Stimulated activated CD8-positive, alpha-beta memory T cell treated with anti-CD3 and anti-CD28 coated beads, Interleukin-4, amount 100 ng/mL, for 48 hours (primary cell): ENCODE measurements around the gene NHERF2.
"Not testable (repeated sequence)": the region's sequence is repeated elsewhere in the genome, so short reads cannot be mapped to it uniquely, and the experiment has no call there.

ENCODE experiments used
- DNase-seq: peaks from one replicate; pipeline ENCODE4 v3.0.0-alpha.2; 2020

The NHERF2 gene

GRCh38 chr16:2028620-2029220 lies 2.0 kb downstream of the NHERF2 start:
- no peak for DNase-seq

- DNase-seq = no peak
These were observed 2.6 kb downstream of the NHERF2 start for GRCh38 chr16:2029350-2029749.

- no peak for DNase-seq
These were observed 3.3 kb downstream of the NHERF2 start for GRCh38 chr16:2030036-2030435.

- no peak for DNase-seq
These were observed 4.4 kb downstream of the NHERF2 start for GRCh38 chr16:2031081-2031577.

GRCh38 chr16:2032285-2033056 lies 5.8 kb downstream of the NHERF2 start:
- DNase-seq = no peak

GRCh38 chr16:2033057-2033908 lies 6.6 kb downstream of the NHERF2 start:
- no peak for DNase-seq

GRCh38 chr16:2033909-2034695 lies 7.4 kb downstream of the NHERF2 start:
- DNase-seq = not testable (repeated sequence)

- DNase-seq = no peak
These were observed 8.2 kb downstream of the NHERF2 start for GRCh38 chr16:2034696-2035430.

- DNase-seq = no peak
These were observed 8.9 kb downstream of the NHERF2 start for GRCh38 chr16:2035431-2036199.

GRCh38 chr16:2036200-2036966 lies 9.7 kb downstream of the NHERF2 start:
- no peak for DNase-seq

- DNase-seq = no peak
These were observed 10.4 kb downstream of the NHERF2 start for GRCh38 chr16:2037115-2037514.

GRCh38 chr16:2037647-2038381 lies 11.1 kb downstream of the NHERF2 start:
- no peak for DNase-seq

- no peak for DNase-seq
These were observed 11.9 kb downstream of the NHERF2 start for GRCh38 chr16:2038382-2039231.

GRCh38 chr16:2039274-2040031 lies 12.8 kb downstream of the NHERF2 start:
- DNase-seq = no peak

- DNase-seq = no peak
These were observed 13.5 kb downstream of the NHERF2 start for GRCh38 chr16:2040041-2040786.

GRCh38 chr16:2040787-2041522 lies 14.3 kb downstream of the NHERF2 start:
- DNase-seq = no peak
